ENCODE results near the gene MAP3K14. TPM values are rescaled to one million over a fixed set of nuclear protein-coding genes. Genes with fewer than 3 reads are reported as not detected.

The MAP3K14 gene
- total and polyA plus RNA-seq, 10 of the 15 experiments (the other 5 are each of a cell fraction or from before 2014, with no cell fraction given) = 2.1 to 33.3 (median 19.7) TPM

DNA sequence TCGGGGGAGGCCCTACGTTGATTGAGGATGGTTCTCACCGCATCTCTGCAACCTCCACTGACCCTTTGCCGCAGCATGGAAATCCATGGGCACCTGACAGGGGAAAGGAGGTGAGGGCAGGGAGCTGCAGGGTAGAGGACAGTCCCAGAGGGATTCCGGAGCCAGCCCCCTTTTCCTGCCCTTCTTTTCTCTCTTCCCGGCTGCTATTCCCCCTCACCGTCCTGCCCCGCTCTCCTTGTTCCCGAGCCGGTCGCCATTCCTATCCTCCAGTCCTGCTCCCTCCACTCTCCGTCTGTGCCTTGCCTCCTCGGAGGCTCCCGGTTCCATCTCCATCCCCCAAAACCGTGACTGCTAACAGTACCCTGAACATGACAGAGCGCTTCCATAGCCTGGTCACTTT is 59.7 kb downstream of the MAP3K14 start (continued):
- TF ChIP-seq BCL11A (IDR thresholded peaks at IDR 0.05; ENCODE audit: low read depth, low read length) (no peak), EZH2 (IDR thresholded peaks at IDR 0.05; ENCODE audit: borderline replicate concordance, control insufficient read depth, low read depth, low read length) (no peak), NFYB (IDR thresholded peaks at IDR 0.05; ENCODE audit: insufficient read depth, low read depth, low read length) (no peak), ZBED1 (IDR thresholded peaks at IDR 0.05; ENCODE audit: borderline replicate concordance) (no peak), KLF5 (IDR thresholded peaks at IDR 0.05; ENCODE audit: partially characterized antibody) (no peak)
- TF ChIP-seq, protein P1, sequence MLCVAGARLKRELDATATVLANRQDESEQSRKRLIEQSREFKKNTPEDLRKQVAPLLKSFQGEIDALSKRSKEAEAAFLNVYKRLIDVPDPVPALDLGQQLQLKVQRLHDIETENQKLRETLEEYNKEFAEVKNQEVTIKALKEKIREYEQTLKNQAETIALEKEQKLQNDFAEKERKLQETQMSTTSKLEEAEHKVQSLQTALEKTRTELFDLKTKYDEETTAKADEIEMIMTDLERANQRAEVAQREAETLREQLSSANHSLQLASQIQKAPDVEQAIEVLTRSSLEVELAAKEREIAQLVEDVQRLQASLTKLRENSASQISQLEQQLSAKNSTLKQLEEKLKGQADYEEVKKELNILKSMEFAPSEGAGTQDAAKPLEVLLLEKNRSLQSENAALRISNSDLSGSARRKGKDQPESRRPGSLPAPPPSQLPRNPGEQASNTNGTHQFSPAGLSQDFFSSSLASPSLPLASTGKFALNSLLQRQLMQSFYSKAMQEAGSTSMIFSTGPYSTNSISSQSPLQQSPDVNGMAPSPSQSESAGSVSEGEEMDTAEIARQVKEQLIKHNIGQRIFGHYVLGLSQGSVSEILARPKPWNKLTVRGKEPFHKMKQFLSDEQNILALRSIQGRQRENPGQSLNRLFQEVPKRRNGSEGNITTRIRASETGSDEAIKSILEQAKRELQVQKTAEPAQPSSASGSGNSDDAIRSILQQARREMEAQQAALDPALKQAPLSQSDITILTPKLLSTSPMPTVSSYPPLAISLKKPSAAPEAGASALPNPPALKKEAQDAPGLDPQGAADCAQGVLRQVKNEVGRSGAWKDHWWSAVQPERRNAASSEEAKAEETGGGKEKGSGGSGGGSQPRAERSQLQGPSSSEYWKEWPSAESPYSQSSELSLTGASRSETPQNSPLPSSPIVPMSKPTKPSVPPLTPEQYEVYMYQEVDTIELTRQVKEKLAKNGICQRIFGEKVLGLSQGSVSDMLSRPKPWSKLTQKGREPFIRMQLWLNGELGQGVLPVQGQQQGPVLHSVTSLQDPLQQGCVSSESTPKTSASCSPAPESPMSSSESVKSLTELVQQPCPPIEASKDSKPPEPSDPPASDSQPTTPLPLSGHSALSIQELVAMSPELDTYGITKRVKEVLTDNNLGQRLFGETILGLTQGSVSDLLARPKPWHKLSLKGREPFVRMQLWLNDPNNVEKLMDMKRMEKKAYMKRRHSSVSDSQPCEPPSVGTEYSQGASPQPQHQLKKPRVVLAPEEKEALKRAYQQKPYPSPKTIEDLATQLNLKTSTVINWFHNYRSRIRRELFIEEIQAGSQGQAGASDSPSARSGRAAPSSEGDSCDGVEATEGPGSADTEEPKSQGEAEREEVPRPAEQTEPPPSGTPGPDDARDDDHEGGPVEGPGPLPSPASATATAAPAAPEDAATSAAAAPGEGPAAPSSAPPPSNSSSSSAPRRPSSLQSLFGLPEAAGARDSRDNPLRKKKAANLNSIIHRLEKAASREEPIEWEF (IDR thresholded peaks at IDR 0.05; ENCODE audit: insufficient replicate concordance, low read depth, low read length) = no peak
- TF ChIP-seq, protein P2, sequence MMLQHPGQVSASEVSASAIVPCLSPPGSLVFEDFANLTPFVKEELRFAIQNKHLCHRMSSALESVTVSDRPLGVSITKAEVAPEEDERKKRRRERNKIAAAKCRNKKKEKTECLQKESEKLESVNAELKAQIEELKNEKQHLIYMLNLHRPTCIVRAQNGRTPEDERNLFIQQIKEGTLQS (IDR thresholded peaks at IDR 0.05; ENCODE audit: borderline replicate concordance, extremely low read depth, low read depth, low read length) = no peak
- TF ChIP-seq, protein P3, sequence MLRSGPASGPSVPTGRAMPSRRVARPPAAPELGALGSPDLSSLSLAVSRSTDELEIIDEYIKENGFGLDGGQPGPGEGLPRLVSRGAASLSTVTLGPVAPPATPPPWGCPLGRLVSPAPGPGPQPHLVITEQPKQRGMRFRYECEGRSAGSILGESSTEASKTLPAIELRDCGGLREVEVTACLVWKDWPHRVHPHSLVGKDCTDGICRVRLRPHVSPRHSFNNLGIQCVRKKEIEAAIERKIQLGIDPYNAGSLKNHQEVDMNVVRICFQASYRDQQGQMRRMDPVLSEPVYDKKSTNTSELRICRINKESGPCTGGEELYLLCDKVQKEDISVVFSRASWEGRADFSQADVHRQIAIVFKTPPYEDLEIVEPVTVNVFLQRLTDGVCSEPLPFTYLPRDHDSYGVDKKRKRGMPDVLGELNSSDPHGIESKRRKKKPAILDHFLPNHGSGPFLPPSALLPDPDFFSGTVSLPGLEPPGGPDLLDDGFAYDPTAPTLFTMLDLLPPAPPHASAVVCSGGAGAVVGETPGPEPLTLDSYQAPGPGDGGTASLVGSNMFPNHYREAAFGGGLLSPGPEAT (IDR thresholded peaks at IDR 0.05; ENCODE audit: low read depth) = no peak

All from GM12878 (cell line).